GM18498 (cell line): ENCODE measurements around the gene GJB5.
"Not testable (repeated sequence)": the region's sequence is repeated elsewhere in the genome, so short reads cannot be mapped to it uniquely, and the experiment has no call there.

Experiments used
- ATAC-seq: cut with Tn5 transposase; IDR thresholded peaks from one replicate; pipeline ENCODE4 v1.9.1; 2021; ENCODE audit warnings: mild to moderate bottlenecking, moderate library complexity; ENCODE audit not compliant: unreplicated experiment

GJB5 gene

GRCh38 chr1:34773114-34773513, 18.3 kb downstream of the GJB5 start:
- ATAC-seq = not testable (repeated sequence)

DNA sequence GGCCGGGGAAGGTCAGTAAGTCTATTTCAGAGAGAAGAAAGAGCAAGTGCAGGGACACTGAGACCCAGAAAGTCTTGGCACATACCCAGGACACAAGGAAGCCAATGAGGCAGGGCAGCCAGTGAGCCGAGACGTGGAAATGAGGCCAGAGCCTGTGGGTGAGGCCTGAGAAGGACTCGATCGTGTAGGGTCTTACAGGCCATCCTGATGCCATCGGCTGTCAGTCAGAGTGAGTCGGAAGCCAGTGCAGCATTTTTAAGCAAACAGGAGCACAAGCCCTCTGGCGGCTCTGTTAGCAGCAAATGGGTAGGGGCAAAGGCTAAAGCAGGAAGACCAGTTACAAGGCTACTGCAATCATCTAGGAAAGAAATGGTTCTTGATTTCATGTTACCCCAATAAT, 20.1 kb downstream of the GJB5 start:
- ATAC-seq = no peak

- no peak for ATAC-seq
These were observed 22.1 kb downstream of the GJB5 start for GRCh38 chr1:34776911-34777310.

- no peak for ATAC-seq
These were observed 22.9 kb downstream of the GJB5 start for GRCh38 chr1:34777519-34778321.

DNA sequence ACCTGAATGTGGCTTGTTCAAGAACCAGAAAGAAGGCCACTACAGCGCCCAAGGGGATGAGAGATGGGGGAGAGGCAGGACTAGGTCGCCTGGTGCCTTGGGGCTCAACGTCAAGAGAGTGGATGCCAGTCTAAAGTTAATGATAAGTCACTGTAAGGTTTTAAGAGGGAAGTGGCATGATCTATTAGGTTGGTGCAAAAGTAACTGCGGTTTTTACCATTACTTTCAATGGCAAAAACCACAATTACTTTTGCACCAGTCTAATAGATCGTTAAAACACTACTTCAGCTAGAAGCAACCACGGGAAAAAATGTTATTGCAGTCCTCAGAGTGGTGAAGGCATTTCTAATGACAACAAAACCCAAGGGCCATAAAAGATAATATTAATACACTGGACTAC, 23.5 kb downstream of the GJB5 start:
- no peak for ATAC-seq

- no peak for ATAC-seq
These were observed 24.2 kb downstream of the GJB5 start for GRCh38 chr1:34779005-34779404.

DNA sequence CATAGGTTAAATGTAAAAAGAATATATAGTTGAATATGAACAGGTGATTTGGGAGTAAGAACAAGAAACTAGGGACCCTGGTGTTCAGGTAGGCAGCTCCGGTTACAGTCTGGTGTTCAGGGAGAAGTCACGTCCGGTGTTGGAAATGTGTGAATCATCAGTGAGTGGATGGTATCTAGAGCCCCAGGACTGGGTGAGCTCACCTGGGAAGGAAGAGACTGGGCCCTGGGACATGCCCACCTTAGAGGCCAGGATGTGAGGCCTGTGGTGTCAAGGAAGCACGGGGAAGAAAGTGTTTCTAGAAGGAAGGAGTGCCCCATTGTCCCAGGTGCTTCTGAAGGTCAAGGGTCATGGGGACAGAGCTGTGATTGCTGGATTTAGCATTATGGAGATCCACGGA, 24.7 kb downstream of the GJB5 start:
- no peak for ATAC-seq

- no peak for ATAC-seq
These were observed 25.1 kb downstream of the GJB5 start for GRCh38 chr1:34779962-34780361.

DNA sequence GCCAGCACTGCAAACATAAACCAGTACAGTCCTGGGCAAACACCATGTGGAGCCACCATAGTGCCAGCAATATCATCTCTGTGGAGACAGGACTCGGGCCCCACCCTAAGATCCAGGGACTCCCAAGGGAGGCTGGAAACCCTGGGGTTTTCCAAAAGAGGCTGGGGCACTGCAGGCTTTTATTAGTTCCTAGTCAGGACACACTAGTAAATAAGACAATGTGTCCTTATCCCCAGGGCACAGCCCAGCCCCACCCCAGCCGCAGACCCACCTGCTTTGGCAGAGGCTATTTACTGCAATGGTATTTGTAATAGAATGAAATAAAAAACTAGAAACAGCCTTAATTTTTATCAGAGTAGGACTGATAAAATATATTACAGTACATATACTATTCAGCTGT, 25.7 kb downstream of the GJB5 start:
- no peak for ATAC-seq

- ATAC-seq = no peak
These were observed 26.4 kb downstream of the GJB5 start, which contains the start of gene GJB3 for GRCh38 chr1:34781071-34781843. TSS of gene GJB3 (plus strand) at chr1:34781214. CDS start at chr1:34784763, 3,549 bp downstream.

DNA sequence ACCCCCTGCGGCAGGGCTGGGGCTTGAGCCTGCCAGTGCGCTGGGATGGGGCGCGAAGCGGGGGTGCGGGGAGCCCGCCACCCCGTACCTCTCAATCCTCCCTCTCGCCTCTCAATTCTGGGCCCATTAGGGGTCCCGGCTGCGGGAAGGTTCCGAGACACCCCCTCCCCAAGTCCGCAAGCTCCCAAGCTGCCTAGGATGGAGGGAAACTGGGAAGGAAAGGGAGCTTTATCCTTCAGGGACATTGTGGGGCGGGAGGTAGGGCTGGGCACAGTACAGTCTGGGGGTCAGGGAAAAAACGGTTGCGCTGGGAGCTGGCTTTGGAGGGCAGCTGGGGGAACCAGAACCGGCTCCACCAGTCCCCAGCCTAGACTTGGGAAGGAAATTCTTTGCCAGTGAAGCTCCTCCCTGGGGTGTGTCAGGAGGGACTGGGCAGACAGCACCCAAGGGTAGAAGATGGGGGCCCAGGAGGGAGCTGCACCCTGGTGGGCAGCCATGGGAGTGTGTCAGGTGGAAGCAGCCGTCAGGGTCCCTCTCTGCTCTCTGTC, 27.1 kb downstream of the GJB5 start:
- ATAC-seq = no peak

DNA sequence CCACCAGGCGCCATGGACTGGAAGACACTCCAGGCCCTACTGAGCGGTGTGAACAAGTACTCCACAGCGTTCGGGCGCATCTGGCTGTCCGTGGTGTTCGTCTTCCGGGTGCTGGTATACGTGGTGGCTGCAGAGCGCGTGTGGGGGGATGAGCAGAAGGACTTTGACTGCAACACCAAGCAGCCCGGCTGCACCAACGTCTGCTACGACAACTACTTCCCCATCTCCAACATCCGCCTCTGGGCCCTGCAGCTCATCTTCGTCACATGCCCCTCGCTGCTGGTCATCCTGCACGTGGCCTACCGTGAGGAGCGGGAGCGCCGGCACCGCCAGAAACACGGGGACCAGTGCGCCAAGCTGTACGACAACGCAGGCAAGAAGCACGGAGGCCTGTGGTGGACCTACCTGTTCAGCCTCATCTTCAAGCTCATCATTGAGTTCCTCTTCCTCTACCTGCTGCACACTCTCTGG, 29.9 kb downstream of the GJB5 start:
- ATAC-seq = no peak

GRCh38 chr1:34785231-34785874, 30.5 kb downstream of the GJB5 start:
- no peak for ATAC-seq

DNA sequence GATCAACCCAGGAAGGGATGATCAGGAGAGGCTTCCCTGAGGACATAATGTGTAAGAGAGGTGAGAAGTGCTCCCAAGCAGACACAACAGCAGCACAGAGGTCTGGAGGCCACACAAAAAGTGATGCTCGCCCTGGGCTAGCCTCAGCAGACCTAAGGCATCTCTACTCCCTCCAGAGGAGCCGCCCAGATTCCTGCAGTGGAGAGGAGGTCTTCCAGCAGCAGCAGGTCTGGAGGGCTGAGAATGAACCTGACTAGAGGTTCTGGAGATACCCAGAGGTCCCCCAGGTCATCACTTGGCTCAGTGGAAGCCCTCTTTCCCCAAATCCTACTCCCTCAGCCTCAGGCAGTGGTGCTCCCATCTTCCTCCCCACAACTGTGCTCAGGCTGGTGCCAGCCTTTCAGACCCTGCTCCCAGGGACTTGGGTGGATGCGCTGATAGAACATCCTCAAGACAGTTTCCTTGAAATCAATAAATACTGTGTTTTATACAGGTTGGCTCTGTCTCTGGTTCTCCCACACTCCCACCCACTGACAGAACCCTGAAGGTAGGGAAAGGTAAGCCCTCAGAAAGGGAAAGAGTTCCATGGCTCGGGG, 31.1 kb downstream of the GJB5 start:
- no peak for ATAC-seq

DNA sequence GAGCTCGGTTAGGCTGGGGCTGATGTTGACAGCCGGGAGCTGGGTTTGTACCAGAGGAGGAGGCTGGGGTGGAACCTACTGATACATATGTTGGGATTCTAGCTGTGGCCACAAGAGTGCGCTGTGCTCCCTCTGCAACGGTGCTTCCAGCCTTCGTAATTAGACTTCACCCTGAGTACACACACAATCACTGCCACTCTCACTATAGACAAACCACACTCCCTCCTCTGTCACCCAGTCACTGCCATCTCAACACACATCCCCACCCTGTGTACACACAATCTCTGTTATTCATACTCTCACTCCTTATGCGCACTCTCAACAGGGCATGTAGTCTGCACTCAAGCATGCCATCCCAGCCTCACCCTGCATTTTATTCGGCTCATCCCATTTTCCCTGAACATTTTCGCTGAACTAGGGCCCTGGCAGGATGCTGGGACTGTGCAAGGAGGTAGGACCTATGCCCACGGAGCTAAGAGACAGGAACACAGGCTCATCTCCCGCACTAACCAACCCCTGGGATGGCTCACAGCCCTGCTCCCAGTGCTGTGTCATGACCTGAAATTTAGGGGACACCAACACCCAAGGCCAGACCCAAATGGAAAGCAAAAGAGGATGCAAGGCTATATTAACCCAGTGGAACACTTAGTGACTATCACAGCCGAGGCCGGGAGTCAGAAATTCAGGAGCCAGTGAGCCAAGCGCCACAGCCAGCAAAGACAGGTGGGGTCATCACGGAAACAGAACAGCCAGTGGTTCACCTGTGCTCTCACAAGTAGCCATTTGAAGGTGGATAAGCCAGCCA, 31.9 kb downstream of the GJB5 start:
- no peak for ATAC-seq

- ATAC-seq = no peak
These were observed 32.9 kb downstream of the GJB5 start for GRCh38 chr1:34787461-34788420.

- ATAC-seq = no peak
These were observed 36.1 kb downstream of the GJB5 start for GRCh38 chr1:34790985-34791384.

- no peak for ATAC-seq
These were observed 37.6 kb downstream of the GJB5 start for GRCh38 chr1:34792424-34792823.
